IMR-90 (cell line): Measurements from ENCODE around the gene TNFSF13B. TPM values are rescaled to one million over a fixed set of nuclear protein-coding genes. Genes with fewer than 3 reads are reported as not detected.
A peak's percentile ranks its signal among the peaks of the same experiment; 100 is the strongest.

Experiments
- ATAC-seq: fragments of 200-7000 bp; cut with Tn5 transposase; 2 replicates; pipeline ENCODE4 v1.9.1; 2020; ENCODE audit warnings: low read depth, mild to moderate bottlenecking, moderate library complexity
- BruUV-seq: library from RNA; stranded (reverse); fragments of 400-500 nt; replicated peaks from 2 replicates; lab custom pipeline; 2021; lab: Mats Ljungman, UMichigan
- CTCF ChIA-PET: fragments of 300-600 bp; formaldehyde crosslinking; extraction: SDS; loops from one replicate; lab custom pipeline; 2021; ENCODE audit warnings: antibody characterized with exemption; lab: Yijun Ruan, JAX
- POLR2A ChIA-PET: fragments of 300-600 bp; sonication (Branson Sonifier 250); formaldehyde crosslinking; loops from one replicate; lab custom pipeline; 2022; ENCODE audit warnings: antibody characterized with exemption; ENCODE audit not compliant: unreplicated experiment; lab: Charles Lee
- DNase-seq: peaks from one replicate; pipeline ENCODE4 v3.0.0; 2013
- H2AFZ ChIP-seq: replicated peaks from 2 replicates; pipeline ENCODE3; 2013; ENCODE audit warnings: low read length, mild to moderate bottlenecking; ENCODE audit not compliant: poor library complexity
- H2AK5ac ChIP-seq: 2 replicates; pipeline ENCODE4 v1.6.1; 2013; ENCODE audit warnings: low read depth, low read length, inconsistent platforms
- H2AK9ac ChIP-seq: replicated peaks from 2 replicates; pipeline ENCODE3; 2013; ENCODE audit warnings: mild to moderate bottlenecking, low read depth, low read length, moderate library complexity; ENCODE audit not compliant: poor library complexity
- H2BK120ac ChIP-seq: 2 replicates; pipeline ENCODE4 v1.6.1; 2013; ENCODE audit warnings: low read depth, low read length, inconsistent platforms
- H2BK15ac ChIP-seq: 3 replicates; pipeline ENCODE4 v1.6.1; 2013; ENCODE audit warnings: low read depth, low read length, inconsistent platforms
- H2BK20ac ChIP-seq: 2 replicates; pipeline ENCODE4 v1.6.1; 2013; ENCODE audit warnings: low read depth, mild to moderate bottlenecking, inconsistent platforms, low read length, moderate library complexity
- H2BK5ac ChIP-seq: 2 replicates; pipeline ENCODE4 v1.6.1; 2013; ENCODE audit warnings: mild to moderate bottlenecking, low read depth, low read length, inconsistent platforms; ENCODE audit not compliant: poor library complexity, severe bottlenecking
- H3K14ac ChIP-seq: replicated peaks from 2 replicates; pipeline ENCODE4 v1.6.1; 2013; ENCODE audit warnings: low read depth, low read length, inconsistent platforms
- H3K18ac ChIP-seq: 2 replicates; pipeline ENCODE4 v1.6.1; 2013; ENCODE audit warnings: low read depth, low read length, control low read depth
- H3K23ac ChIP-seq: 2 replicates; pipeline ENCODE4 v1.6.1; 2013; ENCODE audit warnings: low read depth, low read length, inconsistent platforms
- H3K27ac ChIP-seq: 2 replicates; pipeline ENCODE4 v1.5.1; 2013; ENCODE audit warnings: mild to moderate bottlenecking, control low read depth, low read length; ENCODE audit not compliant: insufficient read depth
- H3K27me3 ChIP-seq: 2 replicates; pipeline ENCODE4 v1.6.1; 2013; ENCODE audit warnings: low read length; ENCODE audit not compliant: control insufficient read depth, insufficient read depth
- H3K36me3 ChIP-seq: 2 replicates; pipeline ENCODE4 v1.6.1; 2013; ENCODE audit warnings: low read length, mixed read lengths; ENCODE audit not compliant: control insufficient read depth, insufficient read depth
- H3K4ac ChIP-seq: 2 replicates; pipeline ENCODE4 v1.6.1; 2013; ENCODE audit warnings: low read depth, low read length, inconsistent platforms
- H3K4me1 ChIP-seq: 2 replicates; pipeline ENCODE4 v1.6.1; 2013; ENCODE audit warnings: low read length, mixed read lengths; ENCODE audit not compliant: control insufficient read depth, insufficient read depth
- H3K4me2 ChIP-seq: 2 replicates; pipeline ENCODE4 v1.6.1; 2013; ENCODE audit warnings: low read depth, mild to moderate bottlenecking, control low read depth, low read length, moderate library complexity
- H3K4me3 ChIP-seq: 2 replicates; pipeline ENCODE4 v1.5.1; 2013; ENCODE audit warnings: low read depth, mild to moderate bottlenecking, control low read depth, low read length, moderate library complexity; ENCODE audit not compliant: insufficient read depth
- H3K56ac ChIP-seq: 2 replicates; pipeline ENCODE4 v1.6.1; 2013; ENCODE audit warnings: low read length, inconsistent platforms; ENCODE audit not compliant: insufficient read depth; ENCODE audit errors: extremely low read depth
- H3K79me1 ChIP-seq, 2 experiments: 2 replicates each; pipeline ENCODE4 v1.6.1; 2013; ENCODE audit warnings: low read length in 2 of 2, inconsistent platforms in 1 of 2, low read depth in 1 of 2
- H3K9ac ChIP-seq: 2 replicates; pipeline ENCODE4 v1.6.1; 2013; ENCODE audit warnings: low read depth, low read length, control low read depth
- H3K9me1 ChIP-seq: 2 replicates; pipeline ENCODE4 v1.6.1; 2013; ENCODE audit warnings: low read length, inconsistent platforms; ENCODE audit not compliant: insufficient read depth
- H3K9me3 ChIP-seq: 2 replicates; pipeline ENCODE4 v1.6.1; 2013; ENCODE audit warnings: low read length; ENCODE audit not compliant: control insufficient read depth, insufficient read depth
- H4K20me1 ChIP-seq: 2 replicates; pipeline ENCODE4 v1.6.1; 2013; ENCODE audit warnings: low read length, inconsistent platforms; ENCODE audit not compliant: insufficient read depth
- H4K5ac ChIP-seq: 2 replicates; pipeline ENCODE4 v1.6.1; 2013; ENCODE audit warnings: mild to moderate bottlenecking, low read depth, low read length, control low read depth
- H4K8ac ChIP-seq, 2 experiments: 2 replicates each; pipeline ENCODE4 v1.6.1; 2013; ENCODE audit warnings: low read depth in 2 of 2, low read length in 2 of 2, control low read depth in 1 of 2, inconsistent platforms in 1 of 2
- H4K91ac ChIP-seq: 2 replicates; pipeline ENCODE4 v1.6.1; 2013; ENCODE audit warnings: low read depth, low read length, inconsistent platforms; ENCODE audit not compliant: insufficient read depth
- CEBPB ChIP-seq: IDR thresholded peaks from 2 replicates; pipeline ENCODE4 v1.6.1; 2012; ENCODE audit warnings: low read depth, low read length, improper control_type of control experiment
- FOS ChIP-seq: fragments of 150-350 bp; IDR thresholded peaks from 2 replicates; pipeline ENCODE4 v1.6.1; 2016; ENCODE audit warnings: low read depth, low read length
- MAFK ChIP-seq: IDR thresholded peaks from 2 replicates; pipeline ENCODE4 v1.6.1; 2012; ENCODE audit warnings: low read depth, low read length, improper control_type of control experiment
- RAD21 ChIP-seq: IDR thresholded peaks from 2 replicates; pipeline ENCODE4 v1.6.1; 2012; ENCODE audit warnings: low read length, improper control_type of control experiment
- SMC3 ChIP-seq: fragments of 150-350 bp; IDR thresholded peaks from 2 replicates; pipeline ENCODE4 v1.6.1; 2016; ENCODE audit warnings: low read depth, mild to moderate bottlenecking, antibody characterized with exemption, low read length, moderate library complexity
- WGBS, 2 experiments: methylation state at CpG; one replicate each; pipeline versions ENCODE4 v1.1.5 to v1.1.7; 2013; ENCODE audit warnings: missing lambda C conversion rate in 2 of 2; ENCODE audit not compliant: insufficient read length in 1 of 2; ENCODE audit errors: extremely low coverage in 2 of 2; 5-methylcytosine and 5-hydroxymethylcytosine counted together
- dilution Hi-C: fragments of 300-500 bp; cut with HindIII; formaldehyde crosslinking; loops from one replicate; pipeline ENCODE4 v1.14.3; 2018; ENCODE audit warnings: low sequenced_read_pairs; ENCODE audit not compliant: unreplicated experiment
- in situ Hi-C: fragments of 300-500 bp; cut with MboI; formaldehyde crosslinking; loops from 3 replicates; pipeline ENCODE4 v1.14.3; 2019; ENCODE audit warnings: low sequenced_read_pairs, inconsistent platforms, mixed read lengths
- intact Hi-C: fragments of 100-400 bp; cut with micrococcal nuclease; formaldehyde crosslinking; loops from 2 replicates; pipeline ENCODE4 v1.10.0; 2022
- polyA plus RNA-seq, 3 experiments: library from polyadenylated mRNA; depleted of rRNA; stranded (reverse); fragments of >200 nt; gene quantifications; 2 replicates each; pipeline ENCODE4 v1.2.3, GENCODE V29; 2012; ENCODE audit warnings: low replicate concordance in 1 of 3
- total RNA-seq: library from RNA; depleted of rRNA; stranded (reverse); fragments of >200 nt; gene quantifications from 2 replicates; pipeline ENCODE4 v1.2.3, GENCODE V29; 2012

TNFSF13B gene
- total and polyA plus RNA-seq, 2 of the 4 experiments (the other 2 are of a cell fraction): 0.29 to 0.54 TPM

- ATAC-seq (no peak), DNase-seq (no peak)
- H4K91ac ChIP-seq: no peak overlapping the region
- H2AFZ ChIP-seq: no peak overlapping the region
- no peaks in the 10 kb centered on the region for H3K9me3 ChIP-seq
- no peaks in the 10 kb centered on the region for H3K79me1 ChIP-seq
- no peak overlapping the region for H2AK5ac ChIP-seq
- no peak overlapping the region for H3K14ac ChIP-seq
- no peaks in the 10 kb centered on the region for H3K4me1 ChIP-seq
- no peak overlapping the region for H2BK120ac ChIP-seq
- H2AK9ac ChIP-seq: no peak overlapping the region
- no peaks in the 10 kb centered on the region for H3K36me3 ChIP-seq
- no peak overlapping the region for H4K8ac ChIP-seq
- POLR2A ChIA-PET: no interaction called here
- H2BK15ac ChIP-seq: no peak overlapping the region
- H4K5ac ChIP-seq: no peak overlapping the region
- CTCF ChIA-PET: interaction anchor here (0.7 to 0.8 kb wide), 2 partner anchors 44 to 581 kb away, joined by 3 read pairs; no protein-coding TSS in a partner anchor
- intact Hi-C loops: no loop called here
- H3K27ac ChIP-seq: no peak overlapping the region
- H2BK5ac ChIP-seq: no peak overlapping the region
- H3K27me3 ChIP-seq: peaks cover 7% of the 10 kb centered on the region
- H3K9ac ChIP-seq: no peak overlapping the region
- no peak overlapping the region for H3K4me3 ChIP-seq
- no peak overlapping the region for H3K4ac ChIP-seq
- no CpG with 5 or more reads among the region's 4 CpGs for WGBS, 2 experiments
- dilution Hi-C loops: no loop called here
- H4K20me1 ChIP-seq: no peaks in the 10 kb centered on the region
- no peak overlapping the region for H2BK20ac ChIP-seq
- H3K9me1 ChIP-seq: no peaks in the 10 kb centered on the region
- no peak overlapping the region for H3K18ac ChIP-seq
- TF ChIP-seq RAD21 (no peak), FOS (no peak), SMC3 (no peak), MAFK (no peak), CEBPB (peak; percentile 45; the same call in 1 of the 2 replicates)
- in situ Hi-C loops: no loop called here
- BruUV-seq: no TSS peak
- no peak overlapping the region for H3K4me2 ChIP-seq
- H3K56ac ChIP-seq: no peak overlapping the region
- H3K23ac ChIP-seq: no peak overlapping the region
Measured at GRCh38 chr13:108316413-108316812, 46.9 kb downstream of the TNFSF13B start.
